Gastroesophageal sphincter (tissue), 3 donors: ENCODE results near the gene PAPPA.

ENCODE experiments used
- CTCF ChIP-seq, 4 experiments: fragments of 200-600 bp in 2 of 4; fragments of 450-650 bp in 2 of 4; sonication (generic) in 1 of 4; IDR thresholded peaks; one replicate each; pipeline ENCODE4 v1.5.1; 2017 to 2019; ENCODE audit warnings: antibody characterized with exemption in 4 of 4, mild to moderate bottlenecking in 2 of 4, moderate library complexity in 2 of 4
- EP300 ChIP-seq: sonication (generic); formaldehyde crosslinking; IDR thresholded peaks from one replicate; pipeline ENCODE4 v1.6.1; 2017; ENCODE audit warnings: antibody characterized with exemption, mild to moderate bottlenecking
- POLR2A ChIP-seq, 2 donors: fragments of 450-650 bp; IDR thresholded peaks; one replicate each; pipeline ENCODE4 v1.6.1; 2017; ENCODE audit warnings: antibody characterized with exemption in 2 of 2, mild to moderate bottlenecking in 2 of 2, moderate library complexity in 1 of 2

- TF ChIP-seq EP300 (no peak), CTCF (IDR thresholded peaks at IDR 0.05) (no peak), POLR2A (IDR thresholded peaks at IDR 0.05) (no peak)
Observed at GRCh38 chr9:116358251-116358650, 204.7 kb downstream of the PAPPA start.
